HepG2 (cell line): ENCODE measurements around the gene GDA.
"Not testable (repeated sequence)": the region's sequence is repeated elsewhere in the genome, so short reads cannot be mapped to it uniquely, and the experiment has no call there.

Experiments
- CCAR2 ChIP-seq: fragments of 200-400 bp; formaldehyde crosslinking; optimal IDR thresholded peaks from 2 replicates; pipeline ENCODE3; 2018; ENCODE audit warnings: low read depth, mild to moderate bottlenecking, low read length, moderate library complexity
- CTCF ChIP-seq: sonication (generic); formaldehyde crosslinking; IDR thresholded peaks from 2 replicates; pipeline ENCODE4 v1.5.0; 2020; ENCODE audit warnings: mild to moderate bottlenecking, missing genetic modification reagents, moderate library complexity
- EZH2 ChIP-seq: conservative IDR thresholded peaks from 2 replicates; pipeline ENCODE4 v1.6.1; 2012; ENCODE audit warnings: mild to moderate bottlenecking, low read depth, low read length, moderate library complexity
- JUND ChIP-seq: sonication (generic); formaldehyde crosslinking; IDR thresholded peaks from 2 replicates; pipeline ENCODE4 v1.8.0; 2022; ENCODE audit warnings: mild to moderate bottlenecking, missing genetic modification reagents
- PBX3 ChIP-seq: sonication (generic); formaldehyde crosslinking; IDR thresholded peaks from 2 replicates; pipeline ENCODE4 v1.8.1; 2023; ENCODE audit warnings: missing genetic modification reagents, inconsistent platforms, borderline replicate concordance
- SMAD1 ChIP-seq: sonication (generic); formaldehyde crosslinking; IDR thresholded peaks from 2 replicates; pipeline ENCODE4 v1.4.0; 2020; ENCODE audit warnings: missing genetic modification reagents, low read depth, mild to moderate bottlenecking, borderline replicate concordance
- SMC3 ChIP-seq: IDR thresholded peaks from 2 replicates; pipeline ENCODE4 v1.6.1; 2011; ENCODE audit warnings: low read length, improper control_type of control experiment
- TFAP4 ChIP-seq: sonication (generic); IDR thresholded peaks from 2 replicates; pipeline ENCODE4 v1.6.1; 2016; ENCODE audit warnings: low read depth, borderline replicate concordance
- ZBTB40 ChIP-seq, 2 experiments: fragments of 450-650 bp in 1 of 2; sonication (generic) in 1 of 2; formaldehyde crosslinking in 1 of 2; IDR thresholded peaks; 2 replicates each; pipeline versions ENCODE4 v1.6.1 to v1.8.0; 2016 to 2022; ENCODE audit warnings: antibody characterized with exemption in 1 of 2, mild to moderate bottlenecking in 1 of 2, missing genetic modification reagents in 1 of 2
- ZNF138 ChIP-seq: sonication (generic); formaldehyde crosslinking; IDR thresholded peaks from 2 replicates; pipeline ENCODE4 v1.5.0; 2020; ENCODE audit warnings: mild to moderate bottlenecking, low read depth, missing genetic modification reagents

GRCh38 chr9:72270359-72270758, 121.1 kb downstream of the GDA start:
- TF ChIP-seq ZBTB40 (IDR thresholded peaks at IDR 0.05); ZBTB40 (CRISPR knock-in tag; IDR thresholded peaks at IDR 0.05); EZH2; SMAD1; TFAP4; JUND (CRISPR knock-in tag); CCAR2; SMC3; ZNF138 (CRISPR knock-in tag); CTCF (CRISPR knock-in tag); PBX3 (CRISPR knock-in tag): not testable (repeated sequence)
